Measurements from ENCODE around the gene AGFG2.

AGFG2 gene

GRCh38 chr7:100584683-100585510 lies 45.9 kb downstream of the AGFG2 start:
- H3K9ac ChIP-seq (ENCODE audit: insufficient read length) = peak overlapping the region; percentile 97
- DNase-seq (ENCODE audit: low read depth, low spot score) = no peak
- TF ChIP-seq EZH2 (IDR thresholded peaks at IDR 0.05) (no peak), POLR2AphosphoS5 (IDR thresholded peaks at IDR 0.05; ENCODE audit: borderline replicate concordance, low read depth, low read length) (no peak), FOXP2 (optimal IDR thresholded peaks at IDR 0.05; ENCODE audit: control extremely low read depth, extremely low read length, insufficient read depth) (no peak)
- peak overlapping the region; percentile 98 for H3K4me3 ChIP-seq
- H3K27ac ChIP-seq = no peak overlapping the region
- no peaks in the 10 kb centered on the region for H3K9me3 ChIP-seq (ENCODE audit: low read depth, low read length)
- peaks cover 23% of the 10 kb centered on the region for H3K36me3 ChIP-seq (ENCODE audit: insufficient read depth, low read length)

DNA sequence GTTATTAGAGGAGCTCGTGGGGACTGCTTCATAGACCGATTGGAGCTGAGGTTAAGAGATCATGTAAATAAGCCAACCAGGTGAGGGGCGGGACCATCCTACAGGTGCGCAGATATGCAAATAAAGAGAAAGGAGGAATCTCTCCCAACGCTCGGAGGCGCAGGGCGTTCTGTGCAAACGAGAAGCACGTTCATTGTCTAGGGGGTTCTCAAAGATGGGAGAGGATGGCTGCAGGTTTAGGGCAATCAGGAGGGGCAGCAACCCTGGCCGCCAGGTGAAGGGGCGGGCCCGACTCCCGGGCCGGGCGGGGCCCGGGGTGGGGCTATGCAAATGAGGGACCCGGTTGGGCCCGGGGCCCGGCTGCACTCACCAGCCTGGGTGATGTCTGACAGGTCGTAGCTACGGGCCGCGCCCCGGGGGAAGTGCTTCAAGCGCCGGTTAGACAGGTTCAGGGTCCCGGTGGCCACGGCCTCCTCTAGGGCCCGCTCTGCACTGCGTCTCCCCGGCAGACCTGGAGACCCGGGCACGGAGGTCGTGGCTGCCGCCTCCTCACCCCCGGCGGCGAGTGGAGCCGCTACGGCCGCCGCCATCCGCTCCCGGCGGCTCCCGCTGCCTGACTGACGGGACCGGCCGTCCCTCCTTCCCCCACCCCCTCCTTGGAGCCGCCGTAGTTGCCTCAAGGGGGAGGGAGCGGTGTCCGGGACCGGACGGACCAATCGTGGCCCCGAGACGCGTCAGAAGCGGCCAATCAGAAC lies 46.7 kb downstream of the AGFG2 start, which contains the start of gene LRCH4:
Gene LRCH4 (minus strand): TSS at position 619 of the 755 bp plus-strand sequence. CDS start 29 bp downstream, at position 590.
- H3K27ac ChIP-seq = peak within 1 kb of the TSS; percentile 90
- TF ChIP-seq POLR2AphosphoS5 (IDR thresholded peaks at IDR 0.05; ENCODE audit: borderline replicate concordance, low read depth, low read length) (peak; percentile 86), EZH2 (IDR thresholded peaks at IDR 0.05) (no peak), FOXP2 (optimal IDR thresholded peaks at IDR 0.05; ENCODE audit: control extremely low read depth, extremely low read length, insufficient read depth) (peak; percentile 28)
- no peaks in the 10 kb centered on the region for H3K9me3 ChIP-seq (ENCODE audit: low read depth, low read length)
- DNase-seq (ENCODE audit: low read depth, low spot score) = no peak
- peak within 1 kb of the TSS; percentile 97 for H3K9ac ChIP-seq (ENCODE audit: insufficient read length)
- H3K36me3 ChIP-seq (ENCODE audit: insufficient read depth, low read length) = peaks cover 15% of the 10 kb centered on the region
- H3K4me3 ChIP-seq = peak within 1 kb of the TSS; percentile 98

DNA sequence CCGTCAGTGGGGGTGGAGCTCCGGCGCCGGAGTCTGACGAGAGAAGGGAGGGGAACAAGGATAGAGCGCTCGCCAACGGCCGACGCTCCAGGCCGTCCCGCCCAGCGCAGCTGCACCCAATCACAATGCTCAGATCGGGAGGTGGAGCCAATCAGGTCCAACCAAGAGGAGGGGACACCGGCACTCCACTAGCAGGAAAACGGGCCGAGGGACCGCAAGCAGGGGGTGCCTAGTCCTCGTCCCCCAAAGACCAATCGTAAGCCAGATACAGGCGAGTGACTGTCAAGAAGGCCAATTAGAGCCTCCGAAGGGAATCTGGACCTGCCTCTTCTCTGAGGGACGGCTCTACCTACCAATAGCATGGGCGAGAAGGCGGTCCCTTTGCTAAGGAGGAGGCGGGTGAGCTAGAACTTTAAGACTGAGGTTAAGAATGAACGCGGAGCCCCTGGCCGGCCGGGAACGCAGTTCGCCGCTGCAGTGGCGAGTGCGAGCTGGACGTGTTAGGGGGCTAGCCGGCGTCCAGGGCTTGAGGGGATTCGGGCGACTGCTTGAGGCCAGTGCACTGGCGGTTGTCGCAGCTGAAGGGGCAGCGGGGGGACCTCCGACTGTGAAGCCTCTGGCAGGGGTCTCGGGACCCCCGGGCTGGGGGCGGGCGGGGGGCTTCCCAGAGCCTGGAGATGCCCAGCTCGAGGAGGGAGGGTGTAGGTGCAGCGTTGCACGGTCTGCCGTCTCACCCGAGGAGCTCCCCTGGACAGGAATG lies 47.4 kb downstream of the AGFG2 start, which contains the start of gene FBXO24:
Gene FBXO24 (plus strand): TSS at position 63 of the 760 bp plus-strand sequence. CDS start 298 bp downstream, at position 361.
- DNase-seq (ENCODE audit: low read depth, low spot score) = peak; percentile 99
- Histone ChIP-seq H3K9me3 (ENCODE audit: low read depth, low read length) (no peaks in the 10 kb centered on the region), H3K9ac (ENCODE audit: insufficient read length) (peak within 1 kb of the TSS; percentile 97), H3K36me3 (ENCODE audit: insufficient read depth, low read length) (peaks cover 7% of the 10 kb centered on the region; the same call in 1 of the 2 replicates), H3K4me3 (peak within 1 kb of the TSS; percentile 98), H3K27ac (peak within 1 kb of the TSS; percentile 90)
- TF ChIP-seq POLR2AphosphoS5 (IDR thresholded peaks at IDR 0.05; ENCODE audit: borderline replicate concordance, low read depth, low read length) (peak; percentile 85), EZH2 (IDR thresholded peaks at IDR 0.05) (no peak), FOXP2 (optimal IDR thresholded peaks at IDR 0.05; ENCODE audit: control extremely low read depth, extremely low read length, insufficient read depth) (no peak)

- H3K36me3 ChIP-seq (ENCODE audit: insufficient read depth, low read length) = no peaks in the 10 kb centered on the region
- DNase-seq (ENCODE audit: low read depth, low spot score) = no peak
- H3K4me3 ChIP-seq = no peak overlapping the region
Measured at GRCh38 chr7:100588438-100588837, 49.4 kb downstream of the AGFG2 start.

DNA sequence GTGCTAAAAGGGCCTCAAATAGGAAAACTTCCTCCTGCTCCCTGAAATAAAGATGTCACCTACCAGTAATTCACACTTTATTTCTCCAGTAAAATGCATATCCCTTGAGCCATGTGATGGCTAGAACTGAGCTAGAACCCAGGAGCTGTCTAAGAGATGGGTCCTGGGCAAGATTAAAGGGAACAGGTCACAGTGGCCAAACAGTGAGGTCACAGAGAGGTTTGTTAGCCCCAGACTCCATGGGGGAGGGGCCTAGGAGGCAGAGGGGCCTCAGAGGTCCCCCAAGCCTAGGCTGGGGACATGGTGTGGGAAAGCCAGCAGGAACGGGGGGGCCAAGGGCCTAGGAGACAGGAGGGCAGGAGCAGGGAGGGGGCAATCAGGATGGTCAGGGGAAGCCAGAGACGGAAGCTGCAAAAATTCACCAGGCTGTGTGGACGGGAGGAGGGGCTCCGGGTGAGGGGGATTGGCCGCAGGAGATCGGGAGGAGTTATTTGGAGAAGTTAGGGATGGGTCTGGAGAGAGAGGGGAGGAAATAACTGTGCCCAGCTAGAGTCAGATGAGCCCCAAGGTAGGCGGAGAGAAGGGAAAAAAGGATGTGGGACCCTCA lies 50.4 kb downstream of the AGFG2 start:
- no peak overlapping the region for H3K4me3 ChIP-seq
- H3K9me3 ChIP-seq (ENCODE audit: low read depth, low read length) = no peaks in the 10 kb centered on the region
- no peak for DNase-seq (ENCODE audit: low read depth, low spot score)
- no peak overlapping the region for H3K27ac ChIP-seq
- TF ChIP-seq FOXP2 (optimal IDR thresholded peaks at IDR 0.05; ENCODE audit: control extremely low read depth, extremely low read length, insufficient read depth) (no peak), POLR2AphosphoS5 (IDR thresholded peaks at IDR 0.05; ENCODE audit: borderline replicate concordance, low read depth, low read length) (no peak), EZH2 (IDR thresholded peaks at IDR 0.05) (no peak)
- no peaks in the 10 kb centered on the region for H3K36me3 ChIP-seq (ENCODE audit: insufficient read depth, low read length)
- H3K9ac ChIP-seq (ENCODE audit: insufficient read length) = no peak overlapping the region

More at GRCh38 chr7:100588438-100588837, 49.4 kb downstream of the AGFG2 start:
- TF ChIP-seq POLR2AphosphoS5 (IDR thresholded peaks at IDR 0.05; ENCODE audit: borderline replicate concordance, low read depth, low read length) (no peak), EZH2 (IDR thresholded peaks at IDR 0.05) (no peak), FOXP2 (optimal IDR thresholded peaks at IDR 0.05; ENCODE audit: control extremely low read depth, extremely low read length, insufficient read depth) (no peak)
- Histone ChIP-seq H3K9me3 (ENCODE audit: low read depth, low read length) (no peaks in the 10 kb centered on the region), H3K9ac (ENCODE audit: insufficient read length) (no peak overlapping the region), H3K27ac (no peak overlapping the region)

- H3K27ac ChIP-seq = peak overlapping the region; percentile 40; the same call in 1 of the 2 replicates
Measured at GRCh38 chr7:100590077-100590737, 51.2 kb downstream of the AGFG2 start.

DNA sequence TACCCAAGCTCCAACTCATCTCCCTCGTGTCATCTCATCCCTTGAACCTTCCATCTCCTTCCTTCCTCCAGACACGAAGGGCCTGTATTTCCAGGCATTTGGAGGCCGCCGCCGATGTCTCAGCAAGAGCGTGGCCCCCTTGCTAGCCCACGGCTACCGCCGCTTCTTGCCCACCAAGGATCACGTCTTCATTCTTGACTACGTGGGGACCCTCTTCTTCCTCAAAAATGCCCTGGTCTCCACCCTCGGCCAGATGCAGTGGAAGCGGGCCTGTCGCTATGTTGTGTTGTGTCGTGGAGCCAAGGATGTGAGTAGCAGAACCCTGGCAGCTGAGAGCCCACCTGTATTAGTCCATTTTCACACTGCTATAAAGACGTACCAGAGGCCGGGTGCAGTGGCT lies 52.6 kb downstream of the AGFG2 start:
- no peaks in the 10 kb centered on the region for H3K36me3 ChIP-seq (ENCODE audit: insufficient read depth, low read length)
- no peak for DNase-seq (ENCODE audit: low read depth, low spot score)
- H3K9ac ChIP-seq (ENCODE audit: insufficient read length) = no peak overlapping the region
- H3K4me3 ChIP-seq = no peak overlapping the region
- TF ChIP-seq POLR2AphosphoS5 (IDR thresholded peaks at IDR 0.05; ENCODE audit: borderline replicate concordance, low read depth, low read length) = no peak
- no peak for TF ChIP-seq EZH2 (IDR thresholded peaks at IDR 0.05)
- TF ChIP-seq FOXP2 (optimal IDR thresholded peaks at IDR 0.05; ENCODE audit: control extremely low read depth, extremely low read length, insufficient read depth) = no peak
- no peaks in the 10 kb centered on the region for H3K9me3 ChIP-seq (ENCODE audit: low read depth, low read length)
- H3K27ac ChIP-seq = no peak overlapping the region

More at GRCh38 chr7:100590077-100590737, 51.2 kb downstream of the AGFG2 start:
- Histone ChIP-seq H3K36me3 (ENCODE audit: insufficient read depth, low read length) (no peaks in the 10 kb centered on the region), H3K4me3 (no peak overlapping the region), H3K9me3 (ENCODE audit: low read depth, low read length) (no peaks in the 10 kb centered on the region), H3K9ac (ENCODE audit: insufficient read length) (peak overlapping the region; percentile 45)
- TF ChIP-seq FOXP2 (optimal IDR thresholded peaks at IDR 0.05; ENCODE audit: control extremely low read depth, extremely low read length, insufficient read depth) (no peak), EZH2 (IDR thresholded peaks at IDR 0.05) (no peak), POLR2AphosphoS5 (IDR thresholded peaks at IDR 0.05; ENCODE audit: borderline replicate concordance, low read depth, low read length) (no peak)
- DNase-seq (ENCODE audit: low read depth, low spot score) = no peak

Measured in SK-N-MC (cell line).